Pulmonary artery endothelial cell (primary cell): Measurements from ENCODE around the gene HMCN2. TPM values are rescaled to one million over a fixed set of nuclear protein-coding genes. Genes with fewer than 3 reads are reported as not detected.

Source experiments
- DNase-seq: peaks from one replicate; pipeline ENCODE4 v3.0.0-alpha.2; 2011; ENCODE audit warnings: low read depth, low spot score
- total RNA-seq: library from RNA; depleted of rRNA; stranded (reverse); fragments of >200 nt; gene quantifications from 2 replicates; pipeline ENCODE4 v1.2.3, GENCODE V29; 2014

HMCN2 gene
- total RNA-seq, 1 donor from 2014 or later = under 0.01 TPM

DNA sequence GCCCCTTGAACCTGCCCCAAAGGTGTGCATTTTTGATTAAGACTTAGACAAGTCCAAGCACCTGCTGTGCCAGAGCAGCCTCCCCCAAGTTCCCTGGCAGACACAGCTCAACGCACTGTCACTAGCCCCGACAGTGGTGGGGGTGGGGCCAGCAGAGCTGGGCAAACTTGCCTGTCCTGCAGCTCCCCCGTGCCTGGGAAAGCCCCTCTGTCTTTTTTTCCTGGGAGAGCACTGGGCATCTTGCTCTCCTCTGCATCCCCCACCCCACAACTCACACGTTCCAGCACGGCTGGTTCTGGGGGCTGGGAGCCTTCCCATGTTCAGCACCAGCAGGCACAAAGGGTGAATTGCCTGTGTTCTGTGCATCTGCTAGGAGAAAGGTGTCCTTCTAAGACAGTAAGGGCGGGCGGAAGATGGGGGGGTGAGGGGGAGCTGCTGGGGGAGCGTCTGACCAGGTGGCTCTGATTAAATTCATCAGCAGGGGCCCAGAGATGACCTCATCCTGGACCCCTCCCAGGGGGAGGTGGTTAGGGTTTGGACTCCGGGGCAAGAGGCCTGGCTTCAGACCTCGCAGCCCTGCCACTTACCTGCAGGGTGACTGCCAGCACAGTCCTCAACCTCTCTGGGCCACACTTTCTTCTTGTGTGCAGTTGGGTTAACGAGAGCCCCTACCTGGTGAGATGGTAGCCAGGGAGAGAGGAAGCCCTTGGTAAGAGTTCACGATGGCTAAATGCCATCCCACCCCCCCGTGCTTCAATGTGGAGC, 23.5 kb downstream of the HMCN2 start:
- DNase-seq = no peak

DNA sequence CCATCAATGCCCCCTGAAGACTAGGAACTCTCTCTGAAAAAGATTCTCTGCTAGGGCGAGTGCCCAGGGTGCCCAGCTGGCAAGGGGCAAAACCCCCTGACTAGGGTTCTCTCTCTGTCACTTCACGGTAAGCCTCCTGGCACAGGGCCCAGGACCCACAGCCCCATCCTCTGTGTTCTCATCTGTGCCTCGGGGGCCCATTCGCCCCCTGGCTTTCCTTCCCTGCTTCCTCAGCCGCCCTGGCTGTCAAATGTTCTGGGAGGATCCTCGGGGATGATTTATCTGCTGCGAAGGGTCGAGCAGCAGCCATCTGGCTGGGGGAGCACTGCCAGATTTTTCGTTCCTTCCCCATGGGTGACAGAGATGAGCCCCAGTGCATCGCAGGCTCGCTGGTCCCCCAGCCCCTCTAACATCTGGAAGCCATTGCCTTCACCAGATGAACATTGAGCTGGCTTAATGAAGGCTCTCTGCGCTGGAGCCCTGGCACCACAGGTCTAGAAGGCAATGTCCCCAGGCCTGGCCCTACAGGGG, 24.2 kb downstream of the HMCN2 start:
- no peak for DNase-seq

DNA sequence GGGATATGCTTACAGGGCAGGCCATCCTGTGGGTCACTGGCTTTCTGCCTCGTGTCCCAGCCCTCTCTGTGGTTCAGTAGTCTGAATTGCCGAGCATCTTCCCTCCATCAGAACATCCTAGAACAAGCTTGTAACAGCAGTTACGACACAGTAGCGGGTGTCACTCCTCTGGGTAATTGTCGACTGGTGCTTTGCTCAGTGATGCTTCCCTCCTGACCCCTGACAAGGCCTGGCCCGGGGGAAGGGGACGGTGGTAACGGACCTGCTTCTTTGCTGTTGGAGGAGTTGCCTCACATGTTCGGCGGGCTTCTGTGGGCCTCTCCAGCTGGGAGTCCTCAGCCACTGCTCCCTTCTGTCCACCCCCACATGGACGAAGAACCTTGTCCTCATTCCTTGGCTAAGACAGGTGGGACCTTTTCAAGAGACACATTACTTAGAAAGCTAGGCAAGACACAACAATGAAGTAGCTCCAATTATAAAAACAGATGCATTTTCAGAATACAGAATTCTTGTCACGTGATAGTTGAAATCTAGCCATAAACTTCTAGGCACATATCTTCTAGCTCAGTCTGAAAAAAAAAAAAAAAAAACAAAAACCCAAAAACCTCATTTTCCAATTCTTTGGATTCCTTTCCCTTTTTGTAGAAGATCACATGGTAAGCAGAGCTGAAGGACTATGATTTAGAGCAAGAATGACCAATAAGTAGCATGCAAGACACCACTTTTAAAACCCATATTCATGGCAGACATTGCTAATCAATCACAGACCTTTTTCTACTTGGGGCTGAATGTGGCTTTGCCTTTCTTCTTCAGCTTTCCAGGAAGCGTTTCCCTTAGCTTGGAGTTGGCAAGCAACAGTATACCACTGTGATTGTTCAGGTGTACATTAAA, 25.0 kb downstream of the HMCN2 start:
- no peak for DNase-seq

DNA sequence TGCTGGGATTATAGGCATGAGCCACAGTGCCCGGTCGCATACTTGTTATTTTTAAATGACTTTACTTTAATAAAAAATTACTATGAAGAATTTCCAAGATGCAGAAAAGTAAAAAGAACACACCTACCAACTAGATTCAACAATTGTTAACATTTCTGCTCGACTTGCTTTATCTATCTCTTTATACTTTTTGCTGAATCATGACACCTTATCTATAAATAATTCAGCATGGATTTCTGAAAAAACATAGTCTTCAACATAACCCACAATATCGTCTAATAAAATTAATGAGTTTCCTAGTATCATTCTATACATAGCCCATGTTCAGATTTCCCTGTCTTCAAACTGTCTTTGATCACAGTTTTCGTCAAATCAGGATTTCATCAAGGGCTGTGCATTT, 25.9 kb downstream of the HMCN2 start:
- DNase-seq = no peak

DNA sequence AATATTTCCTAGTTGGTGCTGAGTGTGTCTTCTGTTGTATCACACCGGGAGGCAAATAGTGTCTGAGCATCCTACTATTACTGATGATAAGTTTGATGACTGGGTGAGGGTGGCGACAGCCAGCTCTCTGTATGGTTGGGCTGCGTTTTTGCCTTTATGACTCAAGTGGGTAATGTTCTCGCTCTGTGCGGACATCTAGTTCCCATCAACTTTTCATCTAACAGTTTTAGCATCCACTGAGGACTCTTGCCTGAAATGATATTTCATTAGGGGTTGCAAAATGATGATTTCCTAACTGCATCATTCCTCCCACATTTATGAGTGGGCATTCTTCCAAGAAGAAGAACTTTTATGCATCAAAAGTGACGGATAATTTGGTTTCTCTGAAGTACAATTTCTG, 26.5 kb downstream of the HMCN2 start:
- no peak for DNase-seq

DNA sequence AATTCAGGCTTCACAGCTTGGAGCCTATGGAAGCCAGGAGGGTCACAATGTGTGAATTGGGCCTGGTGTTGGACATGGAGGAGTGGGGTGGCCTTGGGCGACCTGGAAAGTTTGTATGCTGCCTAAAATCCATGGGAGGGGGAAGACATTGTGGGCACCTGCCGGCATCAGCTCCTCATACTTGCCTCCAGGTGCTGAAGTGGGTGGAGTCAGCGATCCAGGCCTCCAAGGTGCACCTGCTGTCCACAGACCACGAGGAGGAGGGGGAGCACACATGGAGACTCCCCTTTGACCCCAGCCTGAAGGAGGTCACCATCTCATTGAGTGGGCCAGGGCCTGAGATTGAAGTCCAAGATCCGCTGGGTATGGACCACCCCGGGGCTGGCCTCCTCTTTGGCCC, 29.1 kb downstream of the HMCN2 start:
- DNase-seq = no peak

DNA sequence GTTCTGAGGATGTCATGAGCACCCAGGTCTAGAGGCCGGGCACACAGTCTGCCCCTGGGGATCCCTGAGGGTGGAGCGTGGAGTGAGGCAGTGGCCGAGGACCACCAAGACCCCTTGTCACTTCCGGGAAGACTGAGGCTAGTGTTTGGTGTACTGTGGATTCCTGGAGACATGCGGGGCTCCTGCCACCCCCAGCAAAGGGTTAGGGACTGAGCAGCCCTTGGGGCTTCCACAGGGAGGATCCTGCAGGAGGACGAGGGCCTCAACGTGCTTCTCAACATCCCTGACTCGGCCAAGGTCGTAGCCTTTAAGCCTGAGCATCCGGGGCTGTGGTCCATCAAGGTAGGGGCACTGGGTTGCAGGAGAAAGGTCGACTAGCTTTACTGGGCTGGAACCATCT, 29.9 kb downstream of the HMCN2 start:
- DNase-seq = no peak

DNA sequence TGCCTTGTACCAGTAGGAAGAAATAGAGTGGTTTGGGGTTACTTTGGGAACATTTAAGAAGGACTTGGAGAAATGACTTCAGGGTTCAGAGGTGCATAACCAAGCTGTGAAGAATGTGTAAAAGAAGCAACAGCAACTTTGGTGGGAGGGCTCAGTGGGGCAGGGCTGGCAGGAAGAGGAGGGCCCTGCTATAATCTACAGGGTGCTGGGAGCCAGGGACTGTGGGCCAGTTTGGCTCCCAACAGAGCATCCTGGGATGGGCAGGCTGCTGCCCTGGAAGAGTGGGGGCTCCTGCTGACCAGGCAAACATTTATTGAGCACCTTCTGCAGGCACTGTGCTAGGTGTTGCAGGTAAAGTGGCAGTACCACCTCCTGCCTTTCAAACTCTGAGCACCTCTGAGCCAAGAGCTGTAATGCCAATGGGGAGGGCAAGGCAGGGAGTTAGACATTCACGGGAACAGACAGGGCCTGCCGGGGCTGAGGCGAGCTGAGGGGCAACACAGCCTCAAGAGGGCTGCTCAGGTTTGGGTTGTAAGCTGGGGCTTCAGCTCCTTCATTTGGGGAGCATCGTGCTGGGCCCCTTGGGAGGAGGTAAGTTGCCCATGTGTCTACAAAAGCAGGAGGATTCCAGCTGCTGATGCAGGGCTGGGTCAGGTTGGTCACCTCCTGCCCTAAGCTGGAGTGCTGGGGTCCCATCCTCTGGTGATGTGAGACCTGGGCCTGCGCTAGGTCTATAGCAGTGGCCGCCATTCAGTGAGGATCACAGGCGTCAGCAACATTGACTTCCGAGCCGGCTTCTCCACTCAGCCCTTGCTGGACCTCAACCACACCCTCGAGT, 30.6 kb downstream of the HMCN2 start:
- DNase-seq = no peak

DNA sequence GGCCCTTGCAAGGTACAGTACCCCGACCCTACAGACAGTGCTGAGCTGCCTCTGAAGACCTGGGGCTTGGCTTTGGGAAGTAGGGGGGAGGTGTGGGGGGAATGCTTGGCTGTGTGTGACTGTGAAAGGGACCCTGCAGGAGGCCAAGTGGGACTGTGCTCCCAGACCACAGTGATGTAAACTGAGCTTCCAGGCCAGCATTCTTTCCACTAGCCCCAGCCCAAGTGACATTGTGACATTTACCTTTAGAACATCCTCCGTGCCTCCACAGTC, 31.2 kb downstream of the HMCN2 start:
- DNase-seq = no peak

DNA sequence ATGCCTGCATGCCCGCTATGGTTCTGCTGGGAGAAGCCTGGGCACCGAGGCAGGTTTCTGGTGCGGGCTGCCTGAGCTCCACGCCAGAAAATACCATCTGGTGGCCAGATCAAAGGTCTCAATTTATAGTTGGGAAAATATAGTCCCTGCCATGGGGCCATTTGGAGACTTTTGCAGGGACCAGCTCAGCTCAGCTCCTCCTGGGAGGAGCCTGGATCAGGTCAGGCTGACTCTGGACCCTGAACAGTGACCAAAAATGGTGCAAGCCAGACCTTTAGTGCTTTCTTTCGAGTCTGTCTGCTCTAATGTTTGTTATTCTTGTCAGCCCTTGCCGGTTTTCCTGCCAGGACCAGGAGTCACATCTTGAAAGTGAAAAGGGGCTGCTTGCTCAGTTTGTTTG, 31.8 kb downstream of the HMCN2 start:
- DNase-seq = no peak

DNA sequence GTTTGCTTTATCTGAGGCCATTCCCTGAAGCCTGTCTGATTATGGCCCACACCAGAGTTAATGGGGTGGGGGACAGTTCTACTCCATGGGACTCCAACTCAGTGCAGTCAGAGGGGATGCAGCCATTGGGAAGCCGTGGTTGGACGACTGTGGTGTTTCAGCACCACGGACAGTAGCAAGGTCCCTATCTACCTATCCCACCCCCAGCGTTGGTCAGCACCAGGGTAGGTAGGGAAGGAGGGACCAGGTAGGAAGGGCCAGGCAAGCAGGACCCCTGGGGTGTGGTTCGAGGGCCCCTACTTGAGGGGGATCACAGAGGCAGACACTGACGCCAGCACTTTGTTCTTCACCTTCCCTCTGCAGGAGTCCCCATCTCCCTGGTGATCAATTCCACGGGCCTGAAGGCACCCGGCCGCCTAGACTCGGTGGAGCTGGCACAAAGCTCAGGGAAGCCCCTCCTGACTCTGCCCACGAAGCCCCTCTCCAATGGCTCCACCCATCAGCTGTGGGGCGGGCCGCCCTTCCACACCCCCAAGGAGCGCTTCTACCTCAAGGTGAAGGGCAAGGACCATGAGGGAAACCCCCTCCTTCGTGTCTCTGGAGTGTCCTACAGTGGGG, 33.2 kb downstream of the HMCN2 start:
- no peak for DNase-seq

DNA sequence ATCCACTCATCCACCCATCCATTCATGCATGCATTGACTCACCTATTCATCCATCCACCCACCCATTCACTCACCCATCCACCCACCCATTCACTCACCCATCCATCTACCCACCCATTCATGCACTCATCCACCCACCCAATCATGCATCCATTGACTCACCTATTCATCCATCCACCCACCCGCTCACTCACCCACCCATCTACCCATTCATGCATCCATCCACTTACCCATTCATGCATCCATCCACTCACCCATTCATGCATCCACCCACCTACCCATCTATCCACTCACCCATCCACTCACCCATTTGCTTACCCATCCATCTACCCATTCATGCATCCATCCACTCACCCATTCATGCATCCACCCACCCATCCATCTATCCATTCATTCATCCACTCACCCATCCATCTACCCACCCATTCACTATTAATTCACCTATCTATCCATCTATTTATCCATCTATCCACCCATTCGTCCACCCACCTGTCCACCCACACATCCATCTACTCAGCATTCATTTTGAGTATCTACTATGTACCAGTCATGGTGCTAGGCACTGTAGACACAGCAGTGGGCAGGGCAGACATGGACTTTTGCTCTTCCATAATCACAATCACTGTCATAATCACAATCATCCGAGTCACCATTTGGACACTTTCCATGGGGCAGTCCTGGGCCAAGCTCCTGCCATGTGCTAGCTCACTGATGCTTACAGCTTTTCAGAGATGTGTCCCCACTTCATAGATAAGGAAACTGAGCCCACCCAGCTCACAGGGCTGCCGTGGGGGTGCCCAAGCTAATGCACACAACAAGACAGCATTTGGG, 34.4 kb downstream of the HMCN2 start:
- DNase-seq = no peak

DNA sequence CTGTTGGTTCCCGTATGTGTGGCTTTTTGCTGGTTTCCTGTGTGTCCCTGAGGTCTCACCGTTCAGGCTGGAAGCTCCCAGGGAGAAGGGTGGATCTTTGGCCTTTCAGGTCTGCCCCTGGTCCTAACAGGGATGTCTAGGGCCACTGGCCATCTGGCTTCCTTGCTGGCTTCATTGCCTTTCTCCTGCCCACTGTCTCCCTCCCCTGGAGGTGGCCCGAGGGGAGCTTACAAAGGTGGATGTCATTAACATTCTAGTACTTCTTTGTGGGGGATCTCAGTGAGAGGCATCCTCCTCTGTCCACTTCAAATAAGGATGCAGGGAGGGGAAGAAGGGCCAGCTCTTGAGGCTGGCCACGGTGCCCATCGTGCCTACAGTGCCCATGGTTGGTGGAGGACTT, 35.2 kb downstream of the HMCN2 start:
- no peak for DNase-seq

DNA sequence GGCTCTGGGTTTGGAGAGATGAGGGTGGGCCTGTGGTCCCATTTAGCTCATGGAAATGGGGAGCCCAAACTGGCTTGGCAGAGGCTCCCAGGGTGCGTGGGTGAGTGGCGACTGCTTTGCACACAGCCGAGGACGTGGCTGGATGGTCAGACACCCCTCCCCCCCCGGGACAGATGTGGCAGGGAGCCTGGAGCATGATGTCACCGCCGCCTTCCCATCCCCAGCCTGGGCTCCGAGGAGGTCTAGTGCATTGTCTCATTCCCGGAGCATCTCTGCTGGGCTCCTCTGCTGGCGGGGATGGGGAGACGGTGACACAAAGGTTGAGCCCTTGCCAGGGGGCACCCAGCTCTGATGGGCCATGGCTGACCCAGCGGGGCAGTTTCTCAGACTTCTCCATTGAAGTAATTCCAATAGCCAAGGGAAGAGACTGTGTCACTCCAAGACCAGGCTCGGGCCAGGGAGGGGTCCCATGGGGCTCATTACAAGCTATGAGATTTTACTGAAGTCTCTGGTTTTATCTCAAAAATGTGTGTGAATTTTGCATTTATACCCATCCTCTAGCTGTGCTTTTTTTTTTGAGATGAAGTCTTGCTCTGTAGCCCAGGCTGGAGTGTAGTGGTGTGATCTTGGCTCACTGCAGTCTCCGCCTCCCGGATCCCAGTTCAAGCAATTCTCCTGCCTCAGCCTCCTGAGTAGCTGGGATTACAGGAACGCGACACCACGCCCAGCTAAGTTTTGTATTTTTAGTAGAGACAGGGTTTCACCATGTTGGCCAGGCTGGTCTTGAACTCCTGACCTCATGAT, 36.1 kb downstream of the HMCN2 start:
- DNase-seq = no peak

DNA sequence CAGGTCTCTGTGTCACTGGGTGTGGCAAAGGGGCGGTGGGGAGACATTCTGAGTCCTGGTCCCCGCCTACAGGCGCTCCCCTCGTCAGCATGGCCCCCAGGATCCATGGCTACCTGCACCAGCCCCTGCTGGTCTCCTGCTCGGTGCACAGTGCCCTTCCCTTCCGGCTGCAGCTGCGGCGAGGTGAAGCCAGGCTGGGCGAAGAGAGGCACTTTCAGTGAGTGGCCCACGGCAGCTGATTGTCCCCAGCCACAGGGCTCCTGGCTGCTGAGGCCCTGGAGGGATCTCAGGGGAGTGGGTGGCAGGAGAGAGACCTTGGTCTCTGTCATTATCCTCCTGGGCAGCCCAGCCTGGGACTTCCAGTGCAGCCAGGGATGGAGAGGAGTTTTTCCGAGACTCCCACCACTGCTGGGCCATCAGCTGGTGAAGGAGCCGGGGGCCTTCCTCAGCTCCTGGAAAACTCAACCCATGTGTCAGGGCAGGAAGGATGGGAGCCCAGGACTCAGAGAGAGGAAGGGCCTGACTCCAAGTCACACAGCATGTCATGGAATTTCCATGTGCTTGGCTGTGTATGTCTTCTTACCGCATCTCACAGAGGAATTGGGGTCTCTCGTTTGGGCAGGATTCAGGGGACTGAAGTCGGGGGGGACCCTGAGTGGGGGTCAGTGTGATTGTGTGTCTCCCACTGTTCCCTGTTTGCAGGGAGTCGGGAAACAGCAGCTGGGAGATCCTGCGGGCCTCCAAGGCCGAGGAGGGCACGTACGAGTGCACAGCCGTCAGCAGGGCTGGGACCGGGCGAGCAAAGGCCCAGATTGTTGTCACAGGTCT, 37.4 kb downstream of the HMCN2 start:
- no peak for DNase-seq

DNA sequence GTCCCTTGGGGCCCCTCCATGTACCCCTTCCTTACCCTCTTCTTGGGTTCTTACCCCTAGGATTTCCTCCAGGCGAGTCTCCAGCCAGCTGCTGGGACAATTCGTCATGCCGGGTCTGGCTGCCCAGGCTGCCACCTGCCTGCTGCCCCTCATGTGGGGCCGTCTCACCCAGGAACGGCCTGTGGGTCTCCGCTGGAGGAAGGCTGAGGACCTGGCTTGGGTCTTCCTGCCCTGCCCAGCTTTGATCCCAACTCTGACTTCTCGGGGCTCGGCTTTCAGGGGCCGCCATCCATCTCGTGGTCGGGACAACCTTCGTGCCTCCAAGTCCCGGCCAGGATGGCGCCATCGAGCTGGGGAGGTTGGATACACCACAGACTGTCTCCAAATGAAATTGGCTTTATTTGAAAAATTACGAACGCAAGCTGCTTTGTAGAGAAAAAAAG, 38.1 kb downstream of the HMCN2 start:
- DNase-seq = no peak

DNA sequence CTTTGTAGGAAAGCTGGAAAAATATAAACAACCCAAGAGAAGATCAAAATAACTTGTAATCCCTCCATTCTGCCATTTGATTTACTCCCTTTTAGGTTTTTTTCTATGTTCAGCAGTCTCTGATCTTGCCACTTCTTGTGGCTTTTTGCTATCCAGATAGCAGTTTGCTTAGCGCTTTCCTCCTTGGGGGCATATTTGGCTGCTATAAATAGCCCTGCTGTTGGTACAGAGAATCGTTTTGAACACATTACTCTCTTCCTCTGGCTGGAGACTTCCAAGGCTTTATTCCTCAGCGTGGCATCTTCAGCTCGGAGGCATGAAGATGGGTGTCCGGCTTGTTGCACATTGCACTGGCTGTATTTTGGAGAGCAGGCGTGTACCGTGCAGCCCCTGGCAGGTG, 38.6 kb downstream of the HMCN2 start:
- DNase-seq = no peak

DNA sequence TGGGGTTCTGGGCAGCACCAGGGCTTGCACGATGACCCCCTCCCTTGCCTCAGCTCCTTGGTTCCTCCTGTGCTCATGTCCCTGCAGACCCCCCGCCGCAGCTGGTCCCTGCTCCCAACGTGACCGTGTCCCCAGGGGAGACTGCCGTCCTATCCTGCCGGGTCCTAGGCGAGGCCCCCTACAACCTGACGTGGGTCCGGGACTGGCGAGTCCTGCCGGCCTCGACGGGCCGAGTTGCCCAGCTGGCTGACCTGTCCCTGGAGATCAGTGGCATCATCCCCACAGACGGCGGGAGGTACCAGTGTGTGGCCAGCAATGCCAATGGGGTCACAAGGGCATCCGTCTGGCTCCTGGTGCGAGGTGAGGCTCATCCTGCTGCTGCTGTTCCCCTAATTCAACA, 39.1 kb downstream of the HMCN2 start:
- DNase-seq = no peak

DNA sequence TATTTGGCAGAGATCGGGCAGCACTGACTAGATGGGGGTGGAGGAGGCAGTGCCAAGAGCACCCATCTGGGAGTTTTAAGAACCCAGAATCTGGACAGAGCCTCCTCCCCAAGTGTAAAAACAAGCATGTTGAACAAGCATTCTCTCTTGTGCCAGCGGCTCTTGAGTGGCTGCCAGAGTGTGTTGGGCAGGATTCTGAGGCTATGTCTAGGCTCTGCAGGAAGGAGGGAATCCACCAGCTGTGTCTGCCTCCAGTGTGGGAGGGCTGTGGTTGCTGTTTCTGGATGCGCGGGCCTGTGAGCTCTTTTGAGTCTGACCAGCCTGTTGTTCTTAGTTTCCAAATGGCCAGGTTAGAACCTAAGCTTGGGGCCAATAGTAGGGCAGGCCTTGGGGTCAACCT, 39.8 kb downstream of the HMCN2 start:
- no peak for DNase-seq
